HG03469 (cell line): ENCODE data around the gene ZNF669.
"Not testable (repeated sequence)": the region's sequence is repeated elsewhere in the genome, so short reads cannot be mapped to it uniquely, and the experiment has no call there.

Source experiments
- ATAC-seq: cut with Tn5 transposase; IDR thresholded peaks from one replicate; pipeline ENCODE4 v1.9.1; 2021; ENCODE audit warnings: mild to moderate bottlenecking, moderate library complexity, moderate number of reproducible peaks; ENCODE audit not compliant: unreplicated experiment

The ZNF669 gene

GRCh38 chr1:247103859-247104591 lies at the start of gene ZNF669:
ZNF669 (minus strand) TSS chr1:247104356; CDS start chr1:247104199, 157 bp downstream.
- peak; percentile 98 for ATAC-seq

- no peak for ATAC-seq
Observed at GRCh38 chr1:247147781-247148180, 43.6 kb upstream of the ZNF669 start.

GRCh38 chr1:247147120-247147519 lies 43.0 kb upstream of the ZNF669 start:
- ATAC-seq = not testable (repeated sequence)

GRCh38 chr1:247146671-247147070 lies 42.5 kb upstream of the ZNF669 start:
- ATAC-seq = no peak

- ATAC-seq = no peak
Observed at GRCh38 chr1:247145279-247145678, 41.1 kb upstream of the ZNF669 start.

- ATAC-seq = not testable (repeated sequence)
Observed at GRCh38 chr1:247139557-247139956, 35.4 kb upstream of the ZNF669 start.

GRCh38 chr1:247131236-247131635 lies 27.1 kb upstream of the ZNF669 start:
- ATAC-seq = no peak

- not testable (repeated sequence) for ATAC-seq
Observed at GRCh38 chr1:247127519-247128282, 23.5 kb upstream of the ZNF669 start.

GRCh38 chr1:247126601-247127000 lies 22.4 kb upstream of the ZNF669 start:
- peak; percentile 25 for ATAC-seq

GRCh38 chr1:247126166-247126565 lies 22.0 kb upstream of the ZNF669 start:
- peak; percentile 98 for ATAC-seq

- ATAC-seq = no peak
Observed at GRCh38 chr1:247121382-247121781, 17.2 kb upstream of the ZNF669 start.

GRCh38 chr1:247120408-247120668 lies 16.2 kb upstream of the ZNF669 start:
- not testable (repeated sequence) for ATAC-seq

- ATAC-seq = no peak
Observed at GRCh38 chr1:247119600-247120407, 15.6 kb upstream of the ZNF669 start.

- no peak for ATAC-seq
Observed at GRCh38 chr1:247118946-247119446, 14.8 kb upstream of the ZNF669 start.

GRCh38 chr1:247115545-247115944 lies 11.4 kb upstream of the ZNF669 start:
- no peak for ATAC-seq

GRCh38 chr1:247115141-247115510 lies 11.0 kb upstream of the ZNF669 start:
- no peak for ATAC-seq

- ATAC-seq = no peak
Observed at GRCh38 chr1:247114351-247115140, 10.4 kb upstream of the ZNF669 start.

GRCh38 chr1:247113733-247114271 lies 9.6 kb upstream of the ZNF669 start:
- no peak for ATAC-seq

- no peak for ATAC-seq
Observed at GRCh38 chr1:247113094-247113497, 8.9 kb upstream of the ZNF669 start.

- no peak for ATAC-seq
Observed at GRCh38 chr1:247112479-247112781, 8.3 kb upstream of the ZNF669 start.
